DOHH2 (cell line): ENCODE measurements around the gene RNLS.

Experiments used
- EZH2phosphoT487 ChIP-seq: fragments of 200-600 bp; sonication (generic); IDR thresholded peaks from 2 replicates; pipeline ENCODE4 v1.6.1; 2017; ENCODE audit warnings: borderline replicate concordance, mild to moderate bottlenecking, antibody characterized with exemption, low read length, moderate library complexity, mixed read lengths
- TF ChIP-seq, protein P1 (sequence below): fragments of 200-600 bp; sonication (generic); IDR thresholded peaks from one replicate; pipeline ENCODE4 v1.5.1; 2014; ENCODE audit warnings: antibody characterized with exemption, mild to moderate bottlenecking, low read depth, low read length; ENCODE audit not compliant: poor library complexity, severe bottlenecking

GRCh38 chr10:88608780-88609179, 25.7 kb upstream of the RNLS start:
- TF ChIP-seq, protein P1, sequence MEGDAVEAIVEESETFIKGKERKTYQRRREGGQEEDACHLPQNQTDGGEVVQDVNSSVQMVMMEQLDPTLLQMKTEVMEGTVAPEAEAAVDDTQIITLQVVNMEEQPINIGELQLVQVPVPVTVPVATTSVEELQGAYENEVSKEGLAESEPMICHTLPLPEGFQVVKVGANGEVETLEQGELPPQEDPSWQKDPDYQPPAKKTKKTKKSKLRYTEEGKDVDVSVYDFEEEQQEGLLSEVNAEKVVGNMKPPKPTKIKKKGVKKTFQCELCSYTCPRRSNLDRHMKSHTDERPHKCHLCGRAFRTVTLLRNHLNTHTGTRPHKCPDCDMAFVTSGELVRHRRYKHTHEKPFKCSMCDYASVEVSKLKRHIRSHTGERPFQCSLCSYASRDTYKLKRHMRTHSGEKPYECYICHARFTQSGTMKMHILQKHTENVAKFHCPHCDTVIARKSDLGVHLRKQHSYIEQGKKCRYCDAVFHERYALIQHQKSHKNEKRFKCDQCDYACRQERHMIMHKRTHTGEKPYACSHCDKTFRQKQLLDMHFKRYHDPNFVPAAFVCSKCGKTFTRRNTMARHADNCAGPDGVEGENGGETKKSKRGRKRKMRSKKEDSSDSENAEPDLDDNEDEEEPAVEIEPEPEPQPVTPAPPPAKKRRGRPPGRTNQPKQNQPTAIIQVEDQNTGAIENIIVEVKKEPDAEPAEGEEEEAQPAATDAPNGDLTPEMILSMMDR, result no peak
- no peak for TF ChIP-seq EZH2phosphoT487
